Smooth muscle cell (in vitro differentiated cells): Measurements from ENCODE around the gene LRRC51. TPM values are rescaled to one million over a fixed set of nuclear protein-coding genes. Genes with fewer than 3 reads are reported as not detected.

ENCODE experiments used
- DNase-seq: peaks from one replicate; lab custom pipeline; 2025; ENCODE audit not compliant: unreplicated experiment; lab: John Stamatoyannopoulos, UW
- H2AFZ ChIP-seq: fragments of 200-600 bp; sonication (generic); 2 replicates; pipeline ENCODE4 v1.6.0; 2016; ENCODE audit warnings: antibody characterized with exemption, low read depth, mild to moderate bottlenecking
- H3F3A ChIP-seq: fragments of 200-600 bp; sonication (generic); 2 replicates; pipeline ENCODE4 v1.6.0; 2017; ENCODE audit warnings: antibody characterized with exemption, low read depth
- H3K27ac ChIP-seq: fragments of 200-600 bp; sonication (generic); 2 replicates; pipeline ENCODE4 v1.5.1; 2016; ENCODE audit warnings: low read depth, mild to moderate bottlenecking
- H3K27me3 ChIP-seq: fragments of 200-600 bp; sonication (generic); 2 replicates; pipeline ENCODE4 v1.6.1; 2016; ENCODE audit warnings: low read depth, mild to moderate bottlenecking
- H3K36me3 ChIP-seq: fragments of 200-600 bp; sonication (generic); 2 replicates; pipeline ENCODE4 v1.5.1; 2016; ENCODE audit warnings: low read depth
- H3K4me1 ChIP-seq: fragments of 200-600 bp; sonication (generic); 2 replicates; pipeline ENCODE4 v1.5.1; 2016; ENCODE audit warnings: low read depth
- H3K4me2 ChIP-seq: fragments of 200-600 bp; sonication (generic); 2 replicates; pipeline ENCODE4 v1.6.0; 2016; ENCODE audit warnings: mild to moderate bottlenecking
- H3K4me3 ChIP-seq: fragments of 200-600 bp; sonication (generic); 2 replicates; pipeline ENCODE4 v1.5.1; 2016; ENCODE audit warnings: mild to moderate bottlenecking
- H3K79me2 ChIP-seq: fragments of 200-600 bp; sonication (generic); 2 replicates; pipeline ENCODE4 v1.6.0; 2016; ENCODE audit warnings: low read depth, mild to moderate bottlenecking
- H3K9ac ChIP-seq: fragments of 200-600 bp; sonication (generic); 2 replicates; pipeline ENCODE4 v1.6.0; 2016; ENCODE audit warnings: low read depth
- H3K9me3 ChIP-seq: fragments of 200-600 bp; sonication (generic); replicated peaks from 2 replicates; pipeline ENCODE4 v1.5.1; 2016; ENCODE audit warnings: low read depth
- H4K20me1 ChIP-seq: fragments of 200-600 bp; sonication (generic); 2 replicates; pipeline ENCODE4 v1.6.0; 2016; ENCODE audit warnings: low read depth
- WGBS: methylation state at CpG from one replicate; pipeline ENCODE4 v1.1.7; 2016; ENCODE audit warnings: low lambda C conversion rate; 5-methylcytosine and 5-hydroxymethylcytosine counted together
- polyA plus RNA-seq: library from polyadenylated mRNA; unstranded; fragments of >200 nt; fragmentation: Nextera tagmentation; extraction: Ambion mirVana; gene quantifications from 2 replicates; pipeline ENCODE4 v1.2.1, GENCODE V29; 2016
- total RNA-seq: library from RNA; depleted of rRNA; stranded (reverse); fragments of >200 nt; gene quantifications from 2 replicates; pipeline ENCODE4 v1.2.3, GENCODE V29; 2014
- TF ChIP-seq, protein P1 (sequence below): fragments of 200-600 bp; sonication (generic); IDR thresholded peaks from 2 replicates; pipeline ENCODE4 v1.5.1; 2017; ENCODE audit warnings: borderline replicate concordance, mild to moderate bottlenecking, antibody characterized with exemption; ENCODE audit not compliant: insufficient read depth, poor library complexity, severe bottlenecking

Gene LRRC51, protein sequence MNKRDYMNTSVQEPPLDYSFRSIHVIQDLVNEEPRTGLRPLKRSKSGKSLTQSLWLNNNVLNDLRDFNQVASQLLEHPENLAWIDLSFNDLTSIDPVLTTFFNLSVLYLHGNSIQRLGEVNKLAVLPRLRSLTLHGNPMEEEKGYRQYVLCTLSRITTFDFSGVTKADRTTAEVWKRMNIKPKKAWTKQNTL
- total RNA-seq (1.1 and 3.4 TPM in 2 replicates), polyA plus RNA-seq (6.1 and 7.1 TPM in 2 replicates)

DNA sequence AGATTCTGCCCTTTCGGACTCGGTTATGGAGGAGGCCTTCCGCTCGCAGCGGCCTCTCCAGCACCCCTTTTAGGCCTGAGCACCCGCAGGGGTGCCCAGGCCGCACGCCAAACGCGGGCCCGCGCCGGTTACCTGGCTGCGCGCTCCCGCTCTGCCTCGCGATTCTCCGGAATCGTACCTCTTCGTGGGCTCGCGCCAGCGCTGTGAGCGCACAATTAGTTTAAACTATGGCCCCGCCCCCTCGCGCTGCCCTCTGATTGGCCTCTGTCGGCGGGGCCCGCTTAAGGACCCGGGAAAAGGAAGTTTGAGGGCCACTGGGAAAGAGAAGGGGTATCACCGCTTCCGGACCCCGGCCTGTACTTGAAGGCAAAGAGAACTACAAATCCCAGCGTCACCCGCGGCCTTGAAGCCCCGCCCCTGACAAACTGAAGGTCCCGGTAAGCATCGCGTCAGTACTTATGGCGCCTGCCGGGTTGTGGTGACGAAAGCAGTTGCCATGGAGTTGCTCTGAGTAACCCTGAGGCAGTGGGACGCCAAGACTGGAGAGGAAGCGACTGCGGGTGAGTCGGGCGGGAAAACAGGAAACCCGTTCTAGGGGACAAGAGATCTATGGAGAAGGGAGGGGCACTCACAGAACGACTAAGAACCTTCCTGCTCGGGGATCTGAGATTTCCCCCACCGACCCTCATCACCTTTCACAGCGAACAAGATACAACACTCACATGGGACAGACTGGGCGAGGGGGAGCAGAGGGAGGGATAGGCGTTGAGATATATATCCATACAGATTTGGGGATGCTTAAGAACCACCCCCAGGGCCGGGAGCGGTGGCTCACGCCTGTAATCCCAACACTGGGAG is at the start of gene LRRC51, which contains the start of gene NUMA1:
Gene LRRC51, plus strand, starts transcription at position 525 of the 858 bp plus-strand sequence. CDS start 8,234 bp downstream, outside the sequence.
Gene NUMA1, minus strand, starts transcription at position 217 of the 858 bp plus-strand sequence. CDS start 44,599 bp downstream, outside the sequence.
- Histone ChIP-seq H3K27me3 (no peaks in the 10 kb centered on the region), H4K20me1 (no peaks in the 10 kb centered on the region), H3K9ac (peak within 1 kb of the TSS; percentile 87), H3K36me3 (no peaks in the 10 kb centered on the region), H3K4me2 (peak within 1 kb of the TSS; percentile 88), H3K79me2 (peaks cover 39% of the 10 kb centered on the region), H3K9me3 (no peaks in the 10 kb centered on the region), H2AFZ (peak within 1 kb of the TSS; percentile 64), H3F3A (peaks cover 10% of the 10 kb centered on the region), H3K4me1 (peaks cover 18% of the 10 kb centered on the region), H3K4me3 (peak within 1 kb of the TSS; percentile 82), H3K27ac (peak within 1 kb of the TSS; percentile 92)
- 2% methylated on average over 60 of the region's 60 CpGs for WGBS
- TF ChIP-seq, protein P1, sequence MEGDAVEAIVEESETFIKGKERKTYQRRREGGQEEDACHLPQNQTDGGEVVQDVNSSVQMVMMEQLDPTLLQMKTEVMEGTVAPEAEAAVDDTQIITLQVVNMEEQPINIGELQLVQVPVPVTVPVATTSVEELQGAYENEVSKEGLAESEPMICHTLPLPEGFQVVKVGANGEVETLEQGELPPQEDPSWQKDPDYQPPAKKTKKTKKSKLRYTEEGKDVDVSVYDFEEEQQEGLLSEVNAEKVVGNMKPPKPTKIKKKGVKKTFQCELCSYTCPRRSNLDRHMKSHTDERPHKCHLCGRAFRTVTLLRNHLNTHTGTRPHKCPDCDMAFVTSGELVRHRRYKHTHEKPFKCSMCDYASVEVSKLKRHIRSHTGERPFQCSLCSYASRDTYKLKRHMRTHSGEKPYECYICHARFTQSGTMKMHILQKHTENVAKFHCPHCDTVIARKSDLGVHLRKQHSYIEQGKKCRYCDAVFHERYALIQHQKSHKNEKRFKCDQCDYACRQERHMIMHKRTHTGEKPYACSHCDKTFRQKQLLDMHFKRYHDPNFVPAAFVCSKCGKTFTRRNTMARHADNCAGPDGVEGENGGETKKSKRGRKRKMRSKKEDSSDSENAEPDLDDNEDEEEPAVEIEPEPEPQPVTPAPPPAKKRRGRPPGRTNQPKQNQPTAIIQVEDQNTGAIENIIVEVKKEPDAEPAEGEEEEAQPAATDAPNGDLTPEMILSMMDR = no peak
- peak; percentile 93 for DNase-seq

DNA sequence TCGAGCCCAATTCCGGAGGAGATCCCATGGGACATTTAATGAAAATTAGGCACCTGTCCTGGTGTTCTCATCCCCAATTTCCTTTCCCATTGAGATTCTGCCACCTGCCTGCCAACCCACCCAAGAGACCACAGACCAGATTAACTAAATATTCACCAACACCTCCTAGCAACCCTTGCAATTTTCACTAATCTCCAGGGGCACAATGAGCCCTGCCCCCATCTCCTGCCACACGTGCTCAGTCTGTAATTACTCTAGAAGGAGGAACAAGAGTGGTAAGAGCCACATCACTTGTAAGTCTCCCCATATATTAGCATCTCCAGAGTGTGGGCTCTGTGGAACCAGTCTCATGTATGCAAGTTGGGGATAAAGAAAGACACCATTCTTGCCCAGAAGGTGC is 44.0 kb upstream of the LRRC51 start:
- Histone ChIP-seq H3K79me2 (peaks cover 90% of the 10 kb centered on the region), H3K36me3 (peaks cover 8% of the 10 kb centered on the region), H4K20me1 (peaks cover 65% of the 10 kb centered on the region), H3K4me1 (peaks cover 29% of the 10 kb centered on the region), H3K4me3 (no peak overlapping the region), H2AFZ (no peak overlapping the region), H3K4me2 (no peak overlapping the region), H3K27ac (no peak overlapping the region), H3K9me3 (no peaks in the 10 kb centered on the region), H3K9ac (no peak overlapping the region), H3F3A (peaks cover 11% of the 10 kb centered on the region), H3K27me3 (no peaks in the 10 kb centered on the region)
- 89% methylated on average over 3 of the region's 3 CpGs for WGBS
- DNase-seq = no peak
- TF ChIP-seq, protein P1 = no peak

DNA sequence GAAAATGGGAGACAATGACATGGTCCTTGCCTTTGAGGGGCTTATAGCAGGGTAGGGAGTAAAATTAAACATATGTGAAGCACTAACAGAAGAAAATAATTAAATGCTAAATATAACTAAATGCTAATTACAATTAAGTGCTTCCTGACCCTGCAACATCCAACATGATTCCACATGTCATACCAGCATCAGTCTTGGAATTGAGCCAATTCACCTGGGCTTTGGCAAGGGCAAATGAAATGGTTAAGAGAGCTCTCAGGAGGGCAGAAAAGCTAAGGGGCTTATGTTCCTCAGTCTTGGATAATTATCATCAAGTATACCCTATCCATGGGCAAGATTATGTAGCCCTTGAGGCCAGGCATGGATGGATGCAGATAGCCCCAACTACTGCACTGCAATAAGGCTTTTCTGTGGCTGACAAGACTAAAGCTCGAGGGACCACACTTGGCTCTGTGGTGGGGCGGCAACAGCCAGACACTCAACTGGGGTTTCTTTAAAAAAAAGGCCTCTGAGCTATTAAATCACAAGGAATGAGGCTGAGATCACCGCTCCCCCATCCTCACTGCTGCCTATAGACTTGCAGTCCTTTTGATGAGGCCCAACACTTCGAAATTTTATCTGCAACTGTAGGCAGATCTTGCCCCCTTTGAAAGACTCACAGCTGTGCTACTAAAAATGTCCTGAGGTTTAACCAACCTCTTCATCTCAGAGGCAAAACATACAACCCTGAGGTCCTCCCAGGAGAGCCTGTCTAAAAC is 42.9 kb upstream of the LRRC51 start:
- Histone ChIP-seq H3K79me2 (peaks cover 81% of the 10 kb centered on the region), H3F3A (peaks cover 18% of the 10 kb centered on the region), H3K9me3 (no peaks in the 10 kb centered on the region), H3K9ac (peak overlapping the region; percentile 97), H2AFZ (no peak overlapping the region), H3K4me2 (peak overlapping the region; percentile 91), H3K4me3 (peak overlapping the region; percentile 70), H3K36me3 (peaks cover 8% of the 10 kb centered on the region), H4K20me1 (peaks cover 55% of the 10 kb centered on the region), H3K4me1 (peaks cover 39% of the 10 kb centered on the region), H3K27me3 (no peaks in the 10 kb centered on the region), H3K27ac (peak overlapping the region; percentile 98)
- WGBS = 45% methylated on average over 4 of the region's 4 CpGs
- DNase-seq = no peak
- TF ChIP-seq, protein P1 = no peak
